GM13977 (cell line): ENCODE data around the gene ASAP3.

Experiments
- DNase-seq: peaks from one replicate; pipeline ENCODE4 v3.0.0; 2012; ENCODE audit warnings: low spot score
- in situ Hi-C: fragments of 300-500 bp; cut with MboI; formaldehyde crosslinking; loops from one replicate; pipeline ENCODE4 v1.12.0; 2022; ENCODE audit warnings: low sequenced_read_pairs, low pct_unique_long_range_greater_than_20kb, mixed read lengths, inconsistent platforms; ENCODE audit not compliant: unreplicated experiment
- TF ChIP-seq, protein P1 (sequence below): IDR thresholded peaks from 2 replicates; pipeline ENCODE4 v1.5.1; 2012; ENCODE audit warnings: mild to moderate bottlenecking, control low read depth; ENCODE audit not compliant: insufficient read depth; ENCODE audit errors: extremely low read depth, missing control alignments

ASAP3 gene

GRCh38 chr1:23433122-23433521 is 50.9 kb downstream of the ASAP3 start:
- in situ Hi-C loops, result no loop called here
- DNase-seq, result no peak
- TF ChIP-seq, protein P1, sequence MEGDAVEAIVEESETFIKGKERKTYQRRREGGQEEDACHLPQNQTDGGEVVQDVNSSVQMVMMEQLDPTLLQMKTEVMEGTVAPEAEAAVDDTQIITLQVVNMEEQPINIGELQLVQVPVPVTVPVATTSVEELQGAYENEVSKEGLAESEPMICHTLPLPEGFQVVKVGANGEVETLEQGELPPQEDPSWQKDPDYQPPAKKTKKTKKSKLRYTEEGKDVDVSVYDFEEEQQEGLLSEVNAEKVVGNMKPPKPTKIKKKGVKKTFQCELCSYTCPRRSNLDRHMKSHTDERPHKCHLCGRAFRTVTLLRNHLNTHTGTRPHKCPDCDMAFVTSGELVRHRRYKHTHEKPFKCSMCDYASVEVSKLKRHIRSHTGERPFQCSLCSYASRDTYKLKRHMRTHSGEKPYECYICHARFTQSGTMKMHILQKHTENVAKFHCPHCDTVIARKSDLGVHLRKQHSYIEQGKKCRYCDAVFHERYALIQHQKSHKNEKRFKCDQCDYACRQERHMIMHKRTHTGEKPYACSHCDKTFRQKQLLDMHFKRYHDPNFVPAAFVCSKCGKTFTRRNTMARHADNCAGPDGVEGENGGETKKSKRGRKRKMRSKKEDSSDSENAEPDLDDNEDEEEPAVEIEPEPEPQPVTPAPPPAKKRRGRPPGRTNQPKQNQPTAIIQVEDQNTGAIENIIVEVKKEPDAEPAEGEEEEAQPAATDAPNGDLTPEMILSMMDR, result no peak

DNA sequence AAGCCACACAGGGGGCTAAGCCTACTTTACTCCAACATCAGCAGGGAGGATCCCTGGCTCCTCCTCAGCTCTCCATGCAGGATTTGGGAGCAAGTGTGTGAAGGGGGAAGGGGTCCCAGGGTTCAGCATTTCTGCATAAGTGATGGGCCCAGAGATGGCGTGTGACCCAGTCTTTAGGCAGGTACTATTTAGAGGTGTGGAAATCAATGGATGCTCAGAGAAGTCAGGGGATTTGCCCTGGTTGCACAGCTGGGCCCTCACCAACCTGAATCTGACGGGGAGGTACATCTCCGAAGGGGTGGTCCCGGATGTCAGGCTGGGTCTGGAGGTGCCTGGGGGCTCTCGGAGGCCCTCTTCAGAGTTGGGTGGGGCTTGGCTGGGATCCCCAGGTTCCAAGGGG is 52.5 kb downstream of the ASAP3 start:
- DNase-seq, result no peak
- TF ChIP-seq, protein P1, result no peak
- in situ Hi-C loops, result no loop called here

- in situ Hi-C loops, result no loop called here
- TF ChIP-seq, protein P1, result no peak
- DNase-seq, result no peak
These were observed 53.2 kb downstream of the ASAP3 start for GRCh38 chr1:23430803-23431202.

- in situ Hi-C loops, result no loop called here
- TF ChIP-seq, protein P1, result no peak
- DNase-seq, result no peak
These were observed 55.7 kb downstream of the ASAP3 start for GRCh38 chr1:23428136-23428905.

DNA sequence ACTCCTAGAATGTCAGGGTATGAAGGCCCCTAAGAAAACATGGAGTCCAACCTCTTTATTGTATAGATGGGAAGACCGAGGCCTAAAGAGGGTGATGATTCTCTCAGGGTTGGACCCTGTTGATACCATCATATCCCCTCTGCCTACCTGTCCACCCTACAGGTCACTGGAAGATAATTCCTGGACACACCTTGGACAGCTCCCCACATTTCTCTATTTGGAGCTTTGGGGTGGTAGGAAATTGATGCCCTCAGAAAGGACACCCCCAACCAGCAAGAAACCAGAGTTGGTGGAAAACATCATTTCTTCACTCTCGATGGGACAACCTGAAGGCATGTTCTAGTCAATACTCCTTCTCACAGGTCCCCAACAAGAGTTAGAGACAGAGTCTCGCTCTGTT is 56.4 kb downstream of the ASAP3 start:
- no peak for DNase-seq
- TF ChIP-seq, protein P1, result no peak
- in situ Hi-C loops, result no loop called here

GRCh38 chr1:23426828-23427227 is 57.2 kb downstream of the ASAP3 start:
- no peak for DNase-seq
- TF ChIP-seq, protein P1, result no peak
- in situ Hi-C loops, result no loop called here
